Stomach (tissue), 9 donors: ENCODE results near the gene TSHZ2. TPM values are rescaled to one million over a fixed set of nuclear protein-coding genes. Genes with fewer than 3 reads are reported as not detected.

Experiments used
- DNase-seq, 2 donors: peaks; one replicate each; pipeline versions ENCODE4 v3.0.0 to v3.0.0-alpha.2; 2013 to 2019
- H3K27ac ChIP-seq, 5 donors: fragments of 200-600 bp in 4 of 5; sonication (generic) in 4 of 5; one replicate each; pipeline ENCODE4 v1.5.1; 2013 to 2019; ENCODE audit warnings: mild to moderate bottlenecking in 1 of 5, moderate library complexity in 1 of 5
- H3K27me3 ChIP-seq, 3 donors: fragments of 200-600 bp; sonication (generic); one replicate each; pipeline ENCODE4 v1.5.1; 2017 to 2019; ENCODE audit warnings: mixed run types in 1 of 3
- H3K36me3 ChIP-seq, 4 donors: fragments of 200-600 bp; sonication (generic); 1 replicate in 3 of 4; 2 replicates in 1 of 4; pipeline ENCODE4 v1.5.1; 2016 to 2019
- H3K4me1 ChIP-seq, 4 donors: fragments of 200-600 bp; sonication (generic); one replicate each; pipeline ENCODE4 v1.5.1; 2016 to 2019
- H3K4me3 ChIP-seq, 4 donors: fragments of 200-600 bp; sonication (generic) in 3 of 4; one replicate each; pipeline ENCODE4 v1.5.1; 2016 to 2019; ENCODE audit warnings: mild to moderate bottlenecking in 1 of 4
- H3K9me3 ChIP-seq, 4 donors: fragments of 200-600 bp; sonication (generic); one replicate each; pipeline ENCODE4 v1.5.1; 2016 to 2019
- CTCF ChIP-seq, 7 experiments: fragments of 450-650 bp in 4 of 7; fragments of 200-600 bp in 3 of 7; sonication (generic) in 3 of 7; IDR thresholded peaks; one replicate each; pipeline ENCODE4 v1.5.1; 2016 to 2019; ENCODE audit warnings: antibody characterized with exemption in 7 of 7, control low read depth in 2 of 7, mild to moderate bottlenecking in 1 of 7
- EP300 ChIP-seq: sonication (generic); formaldehyde crosslinking; IDR thresholded peaks from one replicate; pipeline ENCODE4 v1.6.1; 2017; ENCODE audit warnings: antibody characterized with exemption
- POLR2A ChIP-seq, 4 donors: fragments of 450-650 bp; IDR thresholded peaks; one replicate each; pipeline ENCODE4 v1.6.1; 2016; ENCODE audit warnings: antibody characterized with exemption in 4 of 4, control low read depth in 2 of 4, mild to moderate bottlenecking in 1 of 4, moderate library complexity in 1 of 4
- POLR2AphosphoS5 ChIP-seq, 3 donors: sonication (generic); formaldehyde crosslinking; IDR thresholded peaks; one replicate each; pipeline ENCODE4 v1.6.1; 2016; ENCODE audit warnings: antibody characterized with exemption in 3 of 3
- WGBS, 5 donors: extraction: QIAGEN DNeasy Blood & Tissue Kit in 3 of 5; methylation state at CpG; one replicate each; pipeline versions ENCODE4 v1.1.5 to v1.1.7; 2013 to 2018; 5-methylcytosine and 5-hydroxymethylcytosine counted together
- intact Hi-C: fragments of 100-400 bp; cut with DNase I; formaldehyde crosslinking; loops from one replicate; pipeline ENCODE4 v1.15.1; 2023; ENCODE audit warnings: low total_unique reads
- polyA plus RNA-seq, 3 donors: library from polyadenylated mRNA; stranded (reverse); fragments of 200-250 nt; gene quantifications; one replicate each; pipeline ENCODE4 v1.2.3, GENCODE V29; 2013
- total RNA-seq, 5 donors: library from RNA; depleted of rRNA; stranded (reverse); fragments of >200 nt; gene quantifications; one replicate each; pipeline versions ENCODE4 v1.1.0 to v1.2.3, GENCODE V29; 2014 to 2016
- donor health status: healthy with polysubstance abuse.
- donor health status: Bipolar disorder and iron deficiency.
- donor health status: healthy.

The TSHZ2 gene
- total and polyA plus RNA-seq, 8 donors, result 2.9 to 20.5 (median 5.8) TPM

DNA sequence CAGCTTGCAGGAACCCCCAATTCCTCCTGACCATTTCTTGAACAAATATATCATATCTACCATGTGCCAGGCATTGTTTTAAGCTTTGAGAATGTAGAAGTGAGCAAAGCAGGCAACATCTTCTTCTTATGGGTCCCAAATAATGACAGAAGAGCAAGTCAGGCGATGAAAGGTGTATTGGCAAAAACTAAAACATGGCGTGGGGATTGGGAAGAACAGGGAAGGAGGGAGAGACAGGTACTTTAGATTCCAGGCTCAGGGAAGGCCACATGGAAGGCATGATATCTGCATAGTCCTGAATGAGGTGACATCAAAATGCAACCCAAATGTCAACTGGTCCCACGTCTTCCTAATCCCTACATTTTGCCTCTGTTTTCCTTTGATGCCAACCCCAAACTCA, 434.4 kb downstream of the TSHZ2 start:
- no peak for TF ChIP-seq POLR2AphosphoS5 (IDR thresholded peaks at IDR 0.05)
- TF ChIP-seq EP300, result no peak
- TF ChIP-seq CTCF (IDR thresholded peaks at IDR 0.05), result no peak
- TF ChIP-seq POLR2A (IDR thresholded peaks at IDR 0.05), result no peak
- 89 to 99% (median 91%) methylated on average over 3 of the region's 3 CpGs for WGBS, 5 donors
- DNase-seq, result no peak

DNA sequence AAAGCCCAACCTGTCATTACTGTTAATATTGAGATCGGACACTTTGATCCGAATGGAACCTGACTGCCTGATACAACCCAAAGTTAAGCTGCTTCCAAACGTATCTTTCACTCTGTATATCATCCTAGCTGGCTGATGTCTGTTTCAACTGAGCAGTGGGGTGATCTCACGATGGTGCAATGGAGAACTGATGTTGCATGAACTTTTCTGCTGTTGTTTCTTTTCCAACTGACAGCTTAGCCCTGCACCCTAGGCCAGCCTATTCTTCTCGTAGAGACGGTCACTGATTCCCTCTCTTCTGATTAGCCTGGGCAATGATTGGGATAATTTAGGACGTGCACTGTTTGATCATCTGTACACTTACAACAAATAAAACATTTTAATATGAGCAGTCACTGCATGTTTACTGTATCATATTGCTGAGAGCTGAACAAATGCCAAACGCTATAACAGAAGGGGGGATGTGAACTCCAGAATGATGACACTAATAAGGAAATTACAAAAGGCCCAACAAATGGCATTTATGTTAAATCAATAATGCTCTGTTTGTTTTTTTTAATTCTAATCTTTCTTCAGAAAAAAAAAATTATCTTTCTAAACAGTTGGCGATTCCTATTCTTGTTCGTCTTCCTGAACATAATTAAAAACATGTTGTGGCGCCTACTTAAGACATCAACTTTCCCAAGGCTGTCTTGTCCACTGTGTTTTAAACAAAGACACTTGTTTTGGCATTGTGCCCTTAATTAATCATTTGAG, 436.7 kb downstream of the TSHZ2 start:
- DNase-seq, result peak in 1 of 2 donors; percentile 46
- no peak overlapping the region for H3K4me3 ChIP-seq
- H3K27me3 ChIP-seq, result no peaks in the 10 kb centered on the region
- no peak for TF ChIP-seq POLR2AphosphoS5 (IDR thresholded peaks at IDR 0.05)
- no peak for TF ChIP-seq EP300
- no peak for TF ChIP-seq CTCF (IDR thresholded peaks at IDR 0.05)
- no peak for TF ChIP-seq POLR2A (IDR thresholded peaks at IDR 0.05)
- H3K27ac ChIP-seq, result no peak overlapping the region
- no peaks in the 10 kb centered on the region for H3K36me3 ChIP-seq
- H3K9me3 ChIP-seq, result no peaks in the 10 kb centered on the region
- intact Hi-C loops, result no loop called here
- H3K4me1 ChIP-seq, result peaks cover 0 to 12% (median 2%) of the 10 kb centered on the region in 4 donors
- WGBS, 5 donors, result 59 to 76% (median 67%) methylated on average over 11 of the region's 11 CpGs

More for the DNA sequence above, 434.4 kb downstream of the TSHZ2 start:
- H3K27me3 ChIP-seq, result no peaks in the 10 kb centered on the region
- H3K4me3 ChIP-seq, result no peak overlapping the region
- no peaks in the 10 kb centered on the region for H3K9me3 ChIP-seq
- intact Hi-C loops, result no loop called here
- H3K36me3 ChIP-seq, result no peaks in the 10 kb centered on the region
- no peak overlapping the region for H3K27ac ChIP-seq
- no peaks in the 10 kb centered on the region for H3K4me1 ChIP-seq

GRCh38 chr20:53409447-53409717, 437.2 kb downstream of the TSHZ2 start:
- peaks cover 0 to 12% (median 2%) of the 10 kb centered on the region in 4 donors for H3K4me1 ChIP-seq
- H3K27ac ChIP-seq, result no peak overlapping the region
- DNase-seq, result no peak
- H3K9me3 ChIP-seq, result no peaks in the 10 kb centered on the region
- no peak for TF ChIP-seq POLR2A (IDR thresholded peaks at IDR 0.05)
- TF ChIP-seq POLR2AphosphoS5 (IDR thresholded peaks at IDR 0.05), result no peak
- TF ChIP-seq EP300, result no peak
- no peak for TF ChIP-seq CTCF (IDR thresholded peaks at IDR 0.05)
- 69 to 80% (median 76%) methylated on average over 2 of the region's 2 CpGs for WGBS, 5 donors
- H3K36me3 ChIP-seq, result no peaks in the 10 kb centered on the region
- no peaks in the 10 kb centered on the region for H3K27me3 ChIP-seq
- intact Hi-C loops, result no loop called here
- no peak overlapping the region for H3K4me3 ChIP-seq

DNA sequence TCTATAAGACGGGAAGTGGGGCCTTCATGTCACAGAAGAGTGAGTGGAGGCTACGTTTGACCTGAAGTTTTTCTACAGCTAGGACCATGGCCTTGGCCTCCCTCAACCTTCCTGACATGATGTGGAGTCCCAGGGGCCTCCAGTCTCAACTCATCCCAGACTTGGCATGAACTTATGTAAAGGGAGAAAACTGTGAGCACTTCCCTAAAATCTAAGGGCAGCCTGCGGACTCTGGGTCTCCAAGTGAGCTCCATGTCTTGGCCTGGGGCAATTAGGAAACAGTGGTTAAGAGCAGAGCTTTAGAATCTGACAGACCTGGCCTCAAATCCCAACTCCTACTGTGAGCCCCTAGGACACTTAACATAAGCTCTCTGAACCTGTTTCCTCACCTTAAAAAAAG, 439.0 kb downstream of the TSHZ2 start:
- Histone ChIP-seq H3K27ac (no peak overlapping the region), H3K36me3 (no peaks in the 10 kb centered on the region), H3K4me3 (no peak overlapping the region), H3K27me3 (no peaks in the 10 kb centered on the region), H3K9me3 (no peaks in the 10 kb centered on the region), H3K4me1 (peaks cover 0 to 12% (median 2%) of the 10 kb centered on the region in 4 donors)
- intact Hi-C loops, result no loop called here
- TF ChIP-seq POLR2A (IDR thresholded peaks at IDR 0.05) (no peak), CTCF (IDR thresholded peaks at IDR 0.05) (no peak), POLR2AphosphoS5 (IDR thresholded peaks at IDR 0.05) (no peak), EP300 (no peak)
- 72 to 98% (median 95%) methylated on average over 3 of the region's 3 CpGs for WGBS, 5 donors
- no peak for DNase-seq
